Osteocyte (in vitro differentiated cells): Measurements from ENCODE around the gene KIF13A. TPM values are rescaled to one million over a fixed set of nuclear protein-coding genes. Genes with fewer than 3 reads are reported as not detected.

Source experiments
- DNase-seq: peaks from one replicate; pipeline ENCODE4 v3.0.0; 2021; ENCODE audit warnings: mixed read lengths; ENCODE audit not compliant: unreplicated experiment; ENCODE audit errors: extremely low spot score
- H3K27ac Mint-ChIP-seq: one replicate; pipeline ENCODE4 v1.8.0; 2021; ENCODE audit warnings: mild to moderate bottlenecking, mixed read lengths; ENCODE audit not compliant: unreplicated experiment
- H3K27me3 Mint-ChIP-seq: one replicate; pipeline ENCODE4 v1.8.0; 2021; ENCODE audit warnings: mixed read lengths; ENCODE audit not compliant: unreplicated experiment
- H3K36me3 Mint-ChIP-seq: one replicate; pipeline ENCODE4 v1.8.0; 2021; ENCODE audit warnings: mixed read lengths; ENCODE audit not compliant: unreplicated experiment
- H3K4me1 Mint-ChIP-seq: one replicate; pipeline ENCODE4 v1.8.0; 2021; ENCODE audit warnings: mixed read lengths; ENCODE audit not compliant: unreplicated experiment
- H3K4me3 Mint-ChIP-seq: one replicate; pipeline ENCODE4 v1.8.0; 2021; ENCODE audit warnings: mild to moderate bottlenecking, moderate library complexity, mixed read lengths; ENCODE audit not compliant: unreplicated experiment
- H3K9me3 Mint-ChIP-seq: one replicate; pipeline ENCODE4 v1.8.0; 2021; ENCODE audit warnings: mixed read lengths; ENCODE audit not compliant: unreplicated experiment
- total RNA-seq: library from RNA; stranded (reverse); gene quantifications from 2 replicates; pipeline ENCODE4 v1.2.1, GENCODE V29; 2021
- TF ChIP-seq, protein P1 (sequence below): fragments of 200-600 bp; sonication (generic); IDR thresholded peaks from 2 replicates; pipeline ENCODE4 v1.5.0; 2021; ENCODE audit warnings: antibody characterized with exemption, mild to moderate bottlenecking, moderate library complexity

Gene KIF13A
- total RNA-seq, 1 donor from 2014 or later = 47.5 TPM

DNA sequence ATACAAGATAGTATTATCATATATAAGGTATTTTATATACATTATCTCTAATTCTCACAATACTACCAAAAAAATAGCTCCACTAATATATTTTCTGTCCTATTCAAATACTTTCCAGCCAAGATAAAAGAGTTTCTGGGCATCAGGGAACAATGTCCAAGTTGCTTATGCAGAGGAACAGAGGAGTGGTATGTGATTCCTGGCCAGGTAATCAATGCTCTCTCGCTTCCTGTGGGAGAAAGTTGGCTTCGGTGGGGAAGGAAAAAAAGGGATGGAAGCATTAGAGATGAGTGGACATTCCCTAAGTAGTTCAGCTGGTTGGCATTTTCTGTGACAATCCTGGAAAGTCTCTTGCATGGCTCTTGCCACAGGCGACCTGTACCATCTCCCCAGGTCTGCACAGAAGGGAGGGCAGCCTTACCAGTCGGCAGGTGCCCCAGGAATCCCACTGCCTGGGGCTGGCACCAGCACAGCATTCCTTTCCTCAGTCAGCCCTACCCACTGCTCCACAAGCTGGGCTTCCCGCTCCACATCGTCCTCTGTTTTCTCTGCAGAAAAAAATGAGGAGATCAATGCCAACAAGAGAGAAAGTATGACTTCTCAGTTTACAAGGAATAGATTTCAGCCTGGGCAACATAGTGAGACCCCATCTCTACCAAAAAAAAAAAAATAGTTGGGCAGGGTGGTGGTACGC, 202.2 kb downstream of the KIF13A start:
- peaks cover 54% of the 10 kb centered on the region for H3K36me3 Mint-ChIP-seq
- H3K4me1 Mint-ChIP-seq = no peaks in the 10 kb centered on the region
- DNase-seq = no peak
- H3K9me3 Mint-ChIP-seq = no peaks in the 10 kb centered on the region
- no peak overlapping the region for H3K27ac Mint-ChIP-seq
- H3K27me3 Mint-ChIP-seq = no peaks in the 10 kb centered on the region
- no peak overlapping the region for H3K4me3 Mint-ChIP-seq
- TF ChIP-seq, protein P1, sequence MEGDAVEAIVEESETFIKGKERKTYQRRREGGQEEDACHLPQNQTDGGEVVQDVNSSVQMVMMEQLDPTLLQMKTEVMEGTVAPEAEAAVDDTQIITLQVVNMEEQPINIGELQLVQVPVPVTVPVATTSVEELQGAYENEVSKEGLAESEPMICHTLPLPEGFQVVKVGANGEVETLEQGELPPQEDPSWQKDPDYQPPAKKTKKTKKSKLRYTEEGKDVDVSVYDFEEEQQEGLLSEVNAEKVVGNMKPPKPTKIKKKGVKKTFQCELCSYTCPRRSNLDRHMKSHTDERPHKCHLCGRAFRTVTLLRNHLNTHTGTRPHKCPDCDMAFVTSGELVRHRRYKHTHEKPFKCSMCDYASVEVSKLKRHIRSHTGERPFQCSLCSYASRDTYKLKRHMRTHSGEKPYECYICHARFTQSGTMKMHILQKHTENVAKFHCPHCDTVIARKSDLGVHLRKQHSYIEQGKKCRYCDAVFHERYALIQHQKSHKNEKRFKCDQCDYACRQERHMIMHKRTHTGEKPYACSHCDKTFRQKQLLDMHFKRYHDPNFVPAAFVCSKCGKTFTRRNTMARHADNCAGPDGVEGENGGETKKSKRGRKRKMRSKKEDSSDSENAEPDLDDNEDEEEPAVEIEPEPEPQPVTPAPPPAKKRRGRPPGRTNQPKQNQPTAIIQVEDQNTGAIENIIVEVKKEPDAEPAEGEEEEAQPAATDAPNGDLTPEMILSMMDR = no peak

DNA sequence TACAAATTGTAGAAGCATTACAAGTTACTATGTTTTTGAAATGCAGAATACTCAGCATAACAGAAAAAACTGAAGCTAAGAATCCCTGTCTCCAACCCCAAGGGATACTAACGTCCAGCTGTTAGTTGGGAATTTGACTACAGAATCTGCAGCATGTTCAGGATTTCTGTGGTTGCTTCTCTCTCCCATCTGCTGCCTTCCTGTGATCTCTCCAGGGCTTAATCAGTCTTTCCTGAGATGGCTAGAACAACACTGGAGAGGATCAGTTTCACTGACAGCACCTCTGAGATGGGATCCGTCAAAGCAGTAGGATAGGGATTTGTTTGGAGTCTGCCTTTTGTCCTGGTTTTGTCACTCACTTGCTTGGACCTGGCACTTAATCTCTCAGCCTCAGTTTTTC, 207.4 kb downstream of the KIF13A start:
- Mint-ChIP-seq H3K36me3 (peaks cover 54% of the 10 kb centered on the region), H3K9me3 (no peaks in the 10 kb centered on the region), H3K27me3 (no peaks in the 10 kb centered on the region)

DNA sequence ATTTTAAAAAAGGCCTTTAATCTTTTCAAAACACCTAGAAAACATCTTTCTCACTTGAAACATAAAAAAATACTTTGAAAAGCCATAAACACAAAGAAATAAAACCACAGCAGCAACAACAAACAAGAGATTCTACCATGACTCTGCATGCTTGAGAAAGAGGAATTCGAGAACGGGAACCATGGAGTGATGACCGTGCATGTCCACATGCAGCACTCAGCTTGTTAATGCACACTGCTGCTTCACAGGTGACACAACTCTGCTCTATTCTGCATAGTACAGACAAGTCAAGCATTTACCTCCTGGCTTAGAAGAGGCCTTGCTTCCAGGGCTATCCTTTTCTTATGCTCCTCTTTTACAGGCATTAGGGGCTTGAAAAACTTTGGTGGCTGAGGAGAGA, 215.8 kb downstream of the KIF13A start:
- TF ChIP-seq, protein P1 = no peak
- Mint-ChIP-seq H3K4me1 (no peaks in the 10 kb centered on the region), H3K27ac (no peak overlapping the region), H3K36me3 (peaks cover 50% of the 10 kb centered on the region), H3K4me3 (no peak overlapping the region), H3K27me3 (no peaks in the 10 kb centered on the region), H3K9me3 (no peaks in the 10 kb centered on the region)
- no peak for DNase-seq

More for the DNA sequence above, 207.4 kb downstream of the KIF13A start:
- DNase-seq = no peak
- no peak overlapping the region for H3K4me3 Mint-ChIP-seq
- no peaks in the 10 kb centered on the region for H3K4me1 Mint-ChIP-seq
- H3K27ac Mint-ChIP-seq = no peak overlapping the region
- TF ChIP-seq, protein P1 = no peak

DNA sequence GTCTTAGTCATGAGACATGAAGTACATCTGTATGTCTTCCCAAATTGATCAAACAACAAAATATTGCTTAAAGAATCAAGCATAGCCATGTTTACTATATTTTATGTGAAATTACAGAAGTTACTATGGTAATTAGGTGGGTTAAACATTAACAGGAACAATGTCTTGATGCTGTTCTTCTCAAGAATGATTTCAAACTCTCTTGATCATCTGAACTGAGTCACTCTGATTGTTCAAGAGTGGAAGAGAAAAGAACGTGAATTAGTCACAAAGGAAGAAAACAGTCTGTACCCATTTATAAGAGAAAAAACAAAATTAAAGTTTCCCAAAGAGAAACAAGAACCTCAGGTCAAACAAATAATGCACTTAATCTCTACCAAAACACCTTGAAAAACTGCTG, 218.6 kb downstream of the KIF13A start:
- Mint-ChIP-seq H3K27ac (no peak overlapping the region), H3K4me1 (no peaks in the 10 kb centered on the region), H3K36me3 (peaks cover 55% of the 10 kb centered on the region), H3K9me3 (no peaks in the 10 kb centered on the region), H3K4me3 (no peak overlapping the region), H3K27me3 (no peaks in the 10 kb centered on the region)
- TF ChIP-seq, protein P1 = no peak
- no peak for DNase-seq

DNA sequence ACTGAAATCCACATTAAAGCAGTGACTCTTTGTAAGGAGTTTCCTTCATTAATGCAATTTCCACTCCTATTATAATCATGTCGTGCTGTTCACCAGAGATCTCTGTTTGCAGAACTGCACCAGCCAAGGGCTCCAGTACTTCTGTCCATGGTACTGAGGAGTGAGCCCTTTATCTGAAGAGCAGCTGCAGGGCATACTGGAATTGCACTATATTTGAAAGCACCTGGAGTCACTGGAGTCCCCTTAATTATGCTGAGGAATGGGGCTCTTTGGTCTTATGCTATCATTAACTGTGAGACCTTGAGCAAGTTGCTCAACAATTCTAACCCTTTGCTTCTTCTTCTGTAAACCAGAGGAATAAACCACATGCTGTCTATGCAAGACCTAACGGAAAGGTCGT, 219.0 kb downstream of the KIF13A start:
- H3K9me3 Mint-ChIP-seq = no peaks in the 10 kb centered on the region
- no peak overlapping the region for H3K4me3 Mint-ChIP-seq
- H3K27ac Mint-ChIP-seq = no peak overlapping the region
- H3K4me1 Mint-ChIP-seq = no peaks in the 10 kb centered on the region
- no peaks in the 10 kb centered on the region for H3K27me3 Mint-ChIP-seq
- H3K36me3 Mint-ChIP-seq = peaks cover 54% of the 10 kb centered on the region
- TF ChIP-seq, protein P1 = no peak
- DNase-seq = no peak
